NCI-H2081 treated with DMSO at 0.1 percent for 48 hours (cell line): Measurements from ENCODE around the gene CACNA1A.
"Not testable (repeated sequence)": the region's sequence is repeated elsewhere in the genome, so short reads cannot be mapped to it uniquely, and the experiment has no call there.

Source experiments
- DNase-seq: peaks from one replicate; lab custom pipeline; 2025; lab: John Stamatoyannopoulos, UW

CACNA1A gene

DNA sequence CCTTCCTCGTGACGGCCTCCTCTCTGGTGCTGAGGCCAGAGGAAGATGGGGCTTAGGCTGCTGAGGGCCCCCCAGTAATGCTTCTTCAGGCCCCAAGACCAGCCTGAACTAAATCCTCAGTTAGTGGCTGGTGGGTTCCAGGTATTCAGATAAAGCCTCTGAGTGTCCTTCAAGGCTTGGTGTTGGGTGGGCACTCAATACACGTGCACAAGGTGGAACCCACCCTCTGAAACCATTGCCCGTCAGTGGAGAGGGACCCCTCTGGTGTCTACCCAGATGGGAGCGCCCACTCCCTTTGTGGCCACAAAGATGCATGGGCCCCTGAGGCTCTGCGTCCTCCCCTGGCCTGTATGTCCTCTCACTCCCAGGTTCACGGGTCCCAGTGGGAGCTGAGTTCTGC, 277.0 kb downstream of the CACNA1A start:
- DNase-seq, result no peak

DNA sequence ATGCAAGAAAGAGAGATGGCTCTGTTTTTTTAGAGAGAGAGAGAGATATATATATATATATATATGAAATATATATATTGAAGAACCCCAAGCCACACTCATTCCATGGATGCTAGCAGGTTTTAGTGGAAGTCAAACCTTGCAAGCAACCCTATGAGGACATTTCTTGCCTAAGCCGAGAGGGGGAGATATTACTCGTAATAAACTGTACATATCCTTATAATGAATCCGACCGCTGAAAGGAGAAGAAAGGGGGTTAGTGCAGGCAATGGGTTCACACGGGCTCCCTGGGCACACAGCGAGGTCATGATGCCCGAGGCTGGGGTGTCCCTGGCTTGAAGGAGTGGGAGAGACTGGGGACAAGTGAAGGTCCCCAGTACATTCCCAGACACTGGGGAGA, 277.7 kb downstream of the CACNA1A start:
- no peak for DNase-seq

DNA sequence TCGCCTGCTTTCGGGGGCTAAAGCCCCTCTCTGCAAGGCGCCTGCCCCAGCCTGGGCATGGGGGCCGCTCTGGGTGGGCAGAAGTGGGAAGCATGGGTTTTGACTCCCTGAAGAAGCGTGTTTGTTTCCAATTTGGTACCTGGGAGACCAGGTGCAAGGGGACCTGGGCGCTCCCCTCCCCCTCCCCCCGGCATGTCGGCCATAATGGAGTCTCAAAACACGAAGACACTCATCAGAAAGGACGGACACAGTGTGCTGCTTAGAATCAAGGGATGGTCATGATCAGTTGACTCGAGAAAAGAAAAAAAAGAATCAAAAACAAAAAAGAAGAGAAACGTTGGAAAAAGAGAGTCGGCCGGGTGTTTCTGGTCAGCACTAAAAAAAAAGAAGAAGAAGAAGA, 279.3 kb downstream of the CACNA1A start:
- DNase-seq, result no peak

DNA sequence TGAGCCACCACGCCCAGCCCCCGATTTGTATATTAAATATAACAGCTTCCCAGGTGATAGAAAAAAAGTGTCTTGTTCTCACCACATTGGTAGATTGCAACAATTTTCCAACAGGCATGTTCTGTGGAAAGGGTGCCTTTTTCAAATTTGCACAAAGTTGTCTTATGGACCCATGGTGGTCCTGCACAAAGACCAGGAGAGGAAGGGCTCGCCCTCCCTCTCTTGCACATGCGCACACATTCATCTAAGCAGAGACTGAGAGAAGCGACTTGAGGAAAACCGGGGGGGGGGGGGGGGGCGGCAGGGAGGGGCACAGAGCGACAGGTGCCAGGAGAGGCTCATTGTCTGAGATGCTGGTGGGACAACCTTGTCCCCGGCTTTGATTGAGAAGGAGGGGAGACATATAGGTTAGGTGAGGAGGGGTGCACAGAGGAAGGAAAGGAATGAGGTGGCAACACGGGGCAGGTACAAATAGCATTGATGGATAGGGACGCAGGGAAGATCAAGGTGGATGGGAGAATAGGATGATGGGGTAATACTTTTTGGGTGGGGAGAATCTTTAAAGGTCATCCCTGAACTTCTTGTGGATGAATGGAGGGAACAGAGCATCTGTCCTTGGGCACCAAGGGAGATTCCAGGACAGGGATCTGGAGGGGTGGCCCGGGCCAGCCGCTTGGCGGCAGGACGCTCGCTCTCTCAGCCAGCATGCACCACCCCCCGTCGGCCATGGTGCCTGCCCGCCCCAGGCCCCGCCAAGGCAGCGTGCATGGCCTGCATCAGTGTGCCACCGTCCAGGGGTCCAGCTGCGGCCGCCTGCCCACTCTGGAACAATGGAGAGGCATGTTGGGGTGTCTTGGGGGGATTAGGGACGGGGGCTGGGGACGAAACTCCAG, 280.1 kb downstream of the CACNA1A start:
- DNase-seq, result no peak

DNA sequence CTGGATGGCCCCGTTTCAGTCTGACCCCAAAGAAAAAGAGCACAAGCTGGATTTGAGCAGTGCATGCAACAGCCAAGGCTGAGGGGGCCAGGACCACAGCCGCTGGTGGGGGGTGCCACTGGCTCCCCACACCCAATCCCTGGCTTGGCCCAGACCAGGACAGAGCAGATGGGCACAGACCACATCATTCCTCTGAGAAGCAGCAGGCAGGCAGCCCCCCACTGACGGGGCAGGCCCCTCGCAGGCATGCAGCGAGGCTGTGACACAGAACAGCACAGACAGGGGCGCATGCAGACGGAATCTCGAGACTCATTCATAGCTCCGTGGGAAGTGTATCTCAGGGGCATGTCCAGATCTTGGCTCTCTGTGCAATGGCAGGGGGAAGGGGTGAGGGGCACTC, 281.2 kb downstream of the CACNA1A start:
- no peak for DNase-seq

DNA sequence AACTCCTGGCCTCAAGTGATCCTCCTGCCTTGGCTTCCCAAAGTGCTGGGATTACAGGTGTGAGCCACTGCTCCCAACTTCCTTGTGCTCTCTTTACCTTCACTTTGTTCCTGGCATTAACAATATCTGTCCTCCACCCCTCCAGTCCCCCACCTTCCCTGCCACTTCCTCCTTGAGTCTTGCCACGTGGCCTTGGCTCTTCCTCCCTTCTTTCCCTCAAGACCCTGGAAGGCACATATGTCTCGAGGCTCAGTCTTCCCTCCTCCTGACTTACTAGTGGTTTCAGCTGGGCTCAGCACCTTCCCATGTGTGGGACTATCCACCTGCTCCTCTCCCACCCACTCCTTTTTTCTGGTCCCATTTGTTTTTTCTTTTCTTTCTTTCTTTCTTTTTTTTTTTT, 285.4 kb downstream of the CACNA1A start:
- no peak for DNase-seq

DNA sequence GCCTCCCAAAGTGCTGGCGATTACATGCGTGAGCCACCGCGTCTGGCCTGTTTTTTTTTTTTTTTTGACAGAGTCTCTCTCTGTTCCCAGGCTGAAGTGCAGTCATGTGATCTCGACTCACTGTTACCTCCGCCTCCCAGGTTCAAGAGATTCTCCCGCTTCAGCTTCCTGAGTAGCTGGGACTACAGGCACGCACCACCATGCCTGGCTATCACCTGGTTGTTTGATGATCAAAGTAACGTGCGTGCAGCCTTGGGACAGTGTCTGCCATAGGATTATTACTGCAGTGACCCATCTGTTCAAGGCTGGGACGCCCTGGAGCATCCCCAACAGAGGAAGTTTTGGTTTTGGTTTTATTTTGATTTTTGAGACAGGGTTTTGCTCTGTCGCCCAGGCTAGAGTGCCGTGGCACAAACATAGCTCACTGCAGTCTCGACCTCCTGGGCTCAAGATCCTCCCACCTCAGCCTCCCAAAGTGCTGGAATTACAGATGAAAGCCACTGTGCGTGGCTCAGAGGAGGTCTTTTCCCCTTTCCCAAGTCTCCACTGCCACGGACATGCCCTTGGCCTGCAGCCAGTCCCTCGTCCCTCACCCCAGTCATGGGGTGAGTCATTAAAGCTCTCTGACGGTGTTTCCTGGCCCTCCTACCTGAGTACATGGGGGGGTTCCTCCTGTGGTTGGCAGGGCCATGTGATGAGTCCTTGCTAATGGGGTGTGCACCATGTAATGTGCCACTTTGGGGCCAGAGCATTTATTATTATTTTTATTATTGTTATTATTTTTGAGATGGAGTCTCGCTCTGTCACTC, 290.5 kb downstream of the CACNA1A start:
- no peak for DNase-seq

DNA sequence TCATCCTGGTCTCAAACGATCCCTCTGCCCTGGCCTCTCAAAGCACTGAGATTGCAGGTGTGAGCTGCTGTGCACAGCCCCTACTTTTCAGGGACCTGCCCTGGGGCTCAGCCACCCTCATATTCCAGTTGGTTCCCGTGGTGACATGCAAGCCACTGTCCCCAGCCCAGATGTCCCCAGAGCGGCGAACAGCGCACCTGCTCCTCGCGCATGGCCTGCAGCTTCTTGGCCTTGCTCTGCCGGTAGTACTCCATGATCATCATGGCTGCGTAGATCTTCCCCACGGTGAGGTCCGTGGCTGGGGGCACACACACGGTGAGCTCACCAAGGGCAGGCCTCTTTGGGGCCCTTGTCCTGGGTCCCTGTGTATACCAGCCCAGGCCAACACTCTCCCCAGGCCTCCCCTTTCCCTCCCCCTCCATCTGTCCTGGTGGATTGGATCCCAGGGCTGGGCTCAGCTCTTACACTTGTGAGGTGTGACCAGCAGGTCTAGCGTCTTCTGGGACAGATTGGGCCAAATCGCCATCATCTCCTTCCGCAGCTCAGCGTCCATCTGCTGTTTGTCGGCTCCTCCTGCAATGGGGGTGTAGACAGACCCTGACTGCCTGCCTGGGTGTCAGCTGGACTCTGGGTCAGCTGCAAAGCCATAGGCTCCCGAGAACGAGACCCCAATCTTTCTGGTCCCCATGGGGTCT, 292.1 kb downstream of the CACNA1A start:
- DNase-seq, result no peak

DNA sequence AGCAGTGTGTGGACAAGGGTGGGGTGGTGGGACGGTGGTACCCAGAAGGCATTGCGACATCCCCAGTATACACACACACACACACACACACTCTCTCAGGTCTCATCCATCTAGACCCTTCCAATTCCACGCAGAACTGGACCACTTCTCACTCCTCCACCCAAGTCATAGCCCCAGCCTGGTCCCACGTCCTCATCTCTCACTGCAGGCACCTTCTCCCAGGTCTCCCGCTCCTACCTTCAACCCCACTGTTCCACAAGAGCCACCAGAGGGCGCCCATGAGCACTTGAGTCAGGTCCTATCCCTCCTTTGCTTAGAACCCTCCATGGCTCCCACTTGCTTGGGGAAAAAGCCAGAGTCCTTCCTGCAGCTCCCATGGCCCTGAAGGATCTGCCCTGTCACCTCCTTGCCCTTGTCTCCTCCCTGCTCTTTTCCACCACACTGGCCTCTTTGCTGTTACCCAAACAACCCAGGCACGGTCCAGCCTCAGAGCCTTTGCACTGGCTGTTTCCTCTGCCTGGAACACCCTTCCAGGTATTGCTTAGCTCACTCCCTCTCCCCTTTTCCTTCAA, 293.4 kb downstream of the CACNA1A start:
- peak; percentile 3 for DNase-seq

DNA sequence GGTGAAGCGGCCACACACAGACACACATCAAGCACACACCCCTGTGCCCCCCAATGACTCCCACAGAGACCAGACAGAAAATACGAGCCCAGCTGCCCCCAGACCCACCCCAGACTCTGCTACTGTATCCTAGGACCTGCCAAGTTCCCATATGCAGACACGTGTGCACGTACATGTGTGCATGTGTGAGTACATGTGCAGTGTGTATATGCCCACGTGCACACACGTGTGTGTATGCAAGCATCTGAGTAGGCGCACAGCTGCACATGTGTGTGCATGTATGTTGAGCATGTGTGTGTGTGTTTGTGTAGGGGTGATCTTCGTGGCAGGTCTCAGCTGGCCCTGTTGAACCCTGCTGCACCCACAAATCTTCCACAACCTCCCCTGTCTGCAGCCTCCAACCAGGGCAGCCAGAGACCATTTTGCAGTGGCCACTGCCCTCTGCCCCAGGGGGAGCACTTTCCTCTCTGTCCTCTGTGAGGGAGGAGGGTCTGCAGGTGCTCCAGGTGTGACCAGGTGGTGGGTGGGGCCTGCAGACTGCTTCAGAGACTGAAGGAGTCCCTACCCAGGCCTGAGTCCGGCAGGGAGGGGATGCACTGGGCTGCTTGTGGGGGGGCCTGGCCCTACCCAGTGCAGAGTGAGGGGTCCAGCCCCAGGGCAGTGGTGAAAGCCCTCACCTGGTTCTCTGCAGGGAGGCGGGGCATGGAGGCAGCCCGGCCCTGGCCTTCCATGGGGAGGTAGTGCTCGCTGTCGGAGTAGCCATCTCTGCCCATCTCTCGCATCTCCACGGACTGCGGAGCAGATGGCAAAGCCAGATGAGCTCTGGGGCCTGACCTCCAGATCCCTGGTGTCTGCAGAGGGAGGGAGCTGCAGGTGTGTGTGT, 294.6 kb downstream of the CACNA1A start:
- no peak for DNase-seq

DNA sequence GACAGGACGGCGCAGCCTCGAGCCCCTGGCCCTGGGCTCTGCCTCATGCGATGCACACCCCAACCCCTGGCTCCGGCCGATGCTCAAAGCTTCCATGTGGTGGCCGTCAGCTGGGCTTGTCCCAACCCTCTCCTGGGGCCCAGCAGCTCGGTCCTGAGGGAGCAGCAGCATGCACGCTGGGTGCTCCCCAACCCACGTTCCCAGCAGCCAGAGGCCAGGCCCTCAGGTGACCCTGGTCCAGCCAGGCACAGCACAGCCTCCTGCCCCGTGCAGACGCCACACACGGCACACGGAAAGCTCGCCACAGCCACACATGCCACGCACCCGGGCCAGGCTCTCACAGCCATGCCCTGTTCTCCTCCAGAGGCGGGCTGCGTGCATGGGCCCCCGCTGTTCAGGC, 295.3 kb downstream of the CACNA1A start:
- no peak for DNase-seq

DNA sequence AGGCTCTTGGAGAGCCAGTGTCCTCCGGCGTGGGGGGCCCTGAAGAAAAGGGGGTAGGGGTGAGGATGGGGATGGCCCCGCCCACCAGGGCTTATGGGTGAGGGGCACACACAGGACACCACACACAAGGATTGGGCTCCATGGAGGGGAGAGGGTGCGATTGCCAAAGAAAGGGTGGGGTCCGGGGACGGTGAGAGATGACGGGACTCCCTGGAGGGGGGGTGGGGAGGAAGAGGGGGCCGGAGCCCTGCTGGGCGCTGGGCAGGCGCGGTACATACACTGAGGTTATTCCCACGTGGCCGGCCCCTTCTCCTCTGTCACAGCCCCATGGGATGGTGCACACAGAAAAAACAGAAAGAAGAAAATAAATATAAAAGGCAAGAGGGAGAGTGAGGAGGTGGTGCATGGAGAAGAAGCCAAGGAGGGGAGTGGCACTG, 295.9 kb downstream of the CACNA1A start:
- no peak for DNase-seq

DNA sequence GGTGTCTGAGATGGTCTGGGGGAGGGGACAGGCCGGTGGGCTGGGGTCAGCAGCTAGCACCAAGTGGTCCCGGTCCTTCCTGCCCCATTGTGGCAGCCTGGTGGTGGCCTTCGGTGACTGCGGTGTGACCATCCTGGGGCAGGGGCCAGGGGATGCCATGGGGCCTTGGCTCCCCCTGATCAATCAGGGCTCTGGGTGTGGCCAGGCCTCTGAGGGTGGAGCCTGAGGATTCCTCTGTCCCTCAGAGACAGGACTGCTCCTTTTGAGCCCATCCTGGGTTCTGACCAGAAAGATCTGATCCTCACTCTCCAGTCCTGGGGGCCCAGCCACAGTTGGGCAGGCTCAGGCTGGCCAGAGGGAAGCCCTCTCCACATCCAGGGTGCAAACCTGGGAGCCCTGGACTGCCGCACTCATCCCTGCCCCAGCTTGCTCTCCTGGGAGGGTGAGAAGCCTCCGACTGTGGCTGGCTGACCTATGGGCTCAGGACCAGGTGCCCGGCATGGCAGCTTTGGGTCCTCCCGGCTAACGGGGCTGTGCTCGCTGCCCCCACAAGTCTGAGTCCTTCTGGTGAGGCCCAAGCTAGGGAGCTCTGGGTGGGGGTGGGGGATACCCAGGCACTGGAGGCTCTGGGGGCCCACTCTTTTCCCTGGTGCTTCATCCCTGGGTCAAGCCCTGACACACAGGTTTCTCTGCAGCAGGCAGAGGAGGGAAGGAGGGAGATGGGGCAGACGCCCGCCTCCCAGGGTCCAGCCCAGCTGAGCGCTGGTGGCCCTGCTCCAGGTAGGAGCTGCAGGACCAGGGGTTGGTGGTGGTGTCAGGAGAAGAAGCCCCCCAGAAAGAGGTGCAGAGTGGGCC, 296.6 kb downstream of the CACNA1A start:
- DNase-seq, result no peak

DNA sequence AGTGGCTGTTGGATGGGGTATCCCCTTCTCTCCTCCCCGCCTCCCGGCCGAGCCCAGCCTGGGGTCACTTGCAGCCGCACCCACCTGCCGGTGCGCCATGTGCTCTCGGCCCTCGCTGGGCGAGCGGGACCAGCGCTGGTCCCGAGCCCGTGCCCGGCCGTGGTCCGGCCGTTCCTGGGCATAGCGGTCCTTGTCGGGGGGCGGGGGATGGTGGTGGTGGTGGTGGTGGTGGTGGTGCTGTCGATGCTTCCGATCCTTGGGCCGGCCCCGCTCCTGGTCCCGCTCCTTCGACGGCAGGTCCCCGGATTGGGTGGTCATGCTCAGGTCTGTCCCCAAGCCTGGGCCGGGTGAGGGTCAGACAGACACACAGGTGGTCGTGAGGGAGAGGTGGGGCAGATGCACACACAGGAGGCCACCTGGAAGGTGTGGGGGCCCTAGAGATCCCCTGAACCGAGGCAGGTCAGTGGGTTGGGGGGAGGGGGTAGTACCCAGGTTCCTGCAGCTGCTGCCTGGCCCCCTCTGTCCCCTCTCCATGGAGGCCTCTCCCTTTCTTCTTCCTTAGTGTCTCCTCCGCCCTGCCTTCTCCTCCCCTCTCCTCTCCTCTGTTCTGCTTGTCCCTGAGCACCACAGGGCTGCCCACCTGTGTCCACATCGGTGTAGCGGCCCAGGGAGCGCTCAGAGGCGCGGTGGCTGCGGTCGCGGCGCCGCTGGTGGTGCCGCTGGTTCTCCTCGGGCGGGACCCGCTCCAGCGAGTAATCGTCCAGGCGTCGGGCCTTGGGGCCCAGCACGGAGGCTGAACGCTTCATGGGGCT, 297.4 kb downstream of the CACNA1A start:
- DNase-seq, result no peak

DNA sequence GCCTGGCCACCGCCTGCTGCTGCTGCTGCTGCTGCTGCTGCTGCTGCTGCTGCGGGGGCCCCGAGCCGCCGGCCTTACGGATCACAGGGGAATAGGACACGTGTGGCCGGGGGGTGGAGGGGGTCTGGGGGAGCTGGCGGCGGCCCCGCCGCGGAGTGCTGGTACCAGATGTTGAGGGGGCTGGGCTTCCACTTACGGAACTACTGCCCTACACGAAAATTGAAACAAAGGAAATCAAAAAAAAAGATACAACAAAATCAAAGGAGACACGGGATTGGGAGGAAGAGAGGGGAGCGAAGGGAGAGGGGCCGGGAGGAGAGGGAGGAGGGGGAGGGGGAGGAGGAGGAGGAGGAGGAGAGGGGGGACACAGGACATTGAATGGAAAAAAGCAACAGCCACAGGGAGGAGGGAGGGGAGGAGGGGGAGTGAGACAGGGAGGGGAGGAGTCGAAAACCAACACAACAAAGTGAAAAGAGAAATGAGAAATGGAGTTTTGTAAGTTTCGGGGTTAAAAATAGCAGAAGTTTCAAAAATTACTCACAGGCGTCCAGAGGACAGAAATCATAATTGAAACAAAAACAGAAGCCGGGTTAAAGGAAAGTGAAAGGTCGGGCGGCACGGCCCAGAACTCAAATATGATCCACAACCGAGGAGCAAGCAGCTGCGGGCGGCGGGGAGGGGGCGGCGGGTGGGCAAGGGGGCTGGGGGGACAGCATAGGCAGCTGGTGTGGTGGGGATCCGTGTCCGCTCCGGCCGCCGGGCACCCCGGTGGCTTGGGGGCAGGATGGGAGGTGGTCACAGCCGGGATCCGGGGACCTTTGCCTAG, 298.2 kb downstream of the CACNA1A start:
- no peak for DNase-seq

DNA sequence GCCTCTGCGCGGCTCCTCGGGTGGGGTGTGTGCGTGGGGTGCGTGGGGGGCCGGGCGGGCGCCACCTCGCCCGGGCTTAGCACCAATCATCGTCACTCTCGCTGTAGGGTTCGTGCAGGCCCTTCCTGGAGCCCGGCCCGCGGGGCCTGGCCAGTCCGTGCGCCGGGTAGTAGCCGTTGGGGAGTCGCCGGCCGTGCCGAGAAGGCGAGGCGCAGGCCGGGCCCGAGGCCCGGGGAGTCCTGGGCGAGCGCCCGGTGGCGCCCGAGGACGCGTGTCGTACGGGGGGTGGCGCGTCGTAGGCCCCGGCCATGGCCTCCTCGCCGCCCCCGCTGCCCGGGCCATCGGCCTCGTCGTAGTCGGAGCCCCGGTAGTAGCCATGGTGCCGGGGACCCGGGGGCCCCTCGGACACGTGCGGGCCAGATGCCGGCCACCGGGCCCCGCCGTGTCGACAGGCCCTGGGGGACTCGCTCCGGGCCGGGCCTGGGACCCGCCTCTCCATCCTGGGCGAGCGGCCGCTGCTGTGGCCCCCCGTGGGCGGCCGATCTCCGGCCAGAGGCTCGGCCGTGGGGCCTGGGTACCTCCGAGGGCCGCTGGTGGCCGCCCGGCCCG, 298.9 kb downstream of the CACNA1A start:
- DNase-seq, result no peak

DNA sequence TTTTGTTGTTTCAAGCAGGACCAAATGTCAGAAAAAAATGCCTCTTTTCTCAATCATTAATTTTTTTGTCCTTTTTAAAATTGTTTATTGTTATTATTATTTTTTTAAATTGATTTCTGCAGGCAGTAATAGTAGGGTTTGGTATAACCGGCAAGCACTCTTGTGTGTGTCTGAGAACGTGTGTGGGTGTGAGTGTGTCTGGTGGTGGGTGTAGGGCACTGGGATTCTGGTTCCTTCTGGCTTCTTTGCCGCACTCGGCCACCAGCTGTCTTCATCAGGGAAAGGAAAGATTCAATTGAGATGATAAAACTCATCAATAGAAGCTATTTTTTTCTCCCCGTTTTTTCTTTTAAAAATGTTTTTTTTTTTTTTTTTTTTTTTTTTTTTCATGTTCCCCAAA, 299.7 kb downstream of the CACNA1A start:
- DNase-seq, result no peak

DNA sequence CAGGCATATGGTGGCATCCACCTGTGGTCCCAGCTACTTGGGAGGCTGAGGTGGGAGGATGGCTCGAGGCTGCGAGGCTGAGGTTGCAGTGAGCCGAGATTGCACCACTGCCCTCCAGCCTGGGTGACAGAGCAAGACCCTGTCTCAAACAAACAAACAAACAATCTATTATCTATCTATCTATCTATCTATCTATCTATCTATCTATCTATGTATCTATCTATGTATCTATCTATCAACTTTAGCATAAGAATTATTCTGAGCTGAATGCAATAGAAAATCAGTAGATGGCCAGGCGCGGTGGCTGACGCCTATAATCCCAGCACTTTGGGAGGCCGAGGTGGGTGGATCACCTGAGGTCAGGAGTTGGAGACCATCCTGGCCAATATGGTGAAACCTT, 304.2 kb downstream of the CACNA1A start:
- DNase-seq, result not testable (repeated sequence)
